ENCODE measurements around the gene TNNI3.

GRCh38 chr19:55118401-55118991 is 39.0 kb downstream of the TNNI3 start:
- TF ChIP-seq ZNF274 (IDR thresholded peaks at IDR 0.05; ENCODE audit: low read depth, low read length), result no peak
- TF ChIP-seq YY1 (IDR thresholded peaks at IDR 0.05; ENCODE audit: insufficient read depth, insufficient read length), result peak; percentile 49

Measured in NT2/D1 (cell line).